Thyroid gland (tissue), 4 donors: ENCODE measurements around the gene GUCY1A1. TPM values are rescaled to one million over a fixed set of nuclear protein-coding genes. Genes with fewer than 3 reads are reported as not detected.

Experiments
- DNase-seq, 2 donors: peaks; one replicate each; pipeline ENCODE4 v3.0.0-alpha.2; 2019
- H3K27ac ChIP-seq, 3 donors: fragments of 200-600 bp; sonication (generic); 1 replicate in 2 of 3; 2 replicates in 1 of 3; pipeline ENCODE4 v1.5.1; 2016 to 2019; ENCODE audit warnings: mild to moderate bottlenecking in 1 of 3, moderate library complexity in 1 of 3
- H3K27me3 ChIP-seq: fragments of 200-600 bp; sonication (generic); one replicate; pipeline ENCODE4 v1.5.1; 2019
- H3K36me3 ChIP-seq, 2 donors: fragments of 200-600 bp; sonication (generic); one replicate each; pipeline ENCODE4 v1.5.1; 2016 to 2019
- H3K4me1 ChIP-seq, 2 donors: fragments of 200-600 bp; sonication (generic); one replicate each; pipeline ENCODE4 v1.5.1; 2017 to 2019
- H3K4me3 ChIP-seq, 3 donors: fragments of 200-600 bp; sonication (generic); replicated peaks in 1 of 3; 1 replicate in 2 of 3; 2 replicates in 1 of 3; pipeline ENCODE4 v1.5.1; 2016; ENCODE audit warnings: mild to moderate bottlenecking in 1 of 3
- H3K9me3 ChIP-seq: fragments of 200-600 bp; sonication (generic); one replicate; pipeline ENCODE4 v1.5.1; 2017
- CTCF ChIP-seq, 6 experiments: fragments of 200-600 bp in 3 of 6; fragments of 450-650 bp in 3 of 6; sonication (generic) in 3 of 6; IDR thresholded peaks; one replicate each; pipeline ENCODE4 v1.5.1; 2016 to 2019; ENCODE audit warnings: antibody characterized with exemption in 6 of 6, mild to moderate bottlenecking in 2 of 6, inconsistent platforms in 1 of 6, moderate library complexity in 1 of 6
- POLR2A ChIP-seq, 2 donors: fragments of 450-650 bp; IDR thresholded peaks; one replicate each; pipeline ENCODE4 v1.6.1; 2017; ENCODE audit warnings: antibody characterized with exemption in 2 of 2, mild to moderate bottlenecking in 2 of 2, moderate library complexity in 1 of 2
- WGBS, 2 donors: methylation state at CpG; one replicate each; pipeline ENCODE4 v1.1.5; 2017; 5-methylcytosine and 5-hydroxymethylcytosine counted together
- intact Hi-C: fragments of 100-400 bp; cut with DNase I; formaldehyde crosslinking; loops from one replicate; pipeline ENCODE4 v1.15.1; 2023
- total RNA-seq, 4 donors: library from RNA; depleted of rRNA; stranded (reverse); fragments of >200 nt; gene quantifications; one replicate each; pipeline ENCODE4 v1.2.3, GENCODE V29; 2016

Gene GUCY1A1
- total RNA-seq, 4 donors from 2014 or later, result 11.4 to 25.8 (median 17.5) TPM

GRCh38 chr4:155675709-155676429, 9.2 kb downstream of the GUCY1A1 start:
- Histone ChIP-seq H3K36me3 (no peaks in the 10 kb centered on the region), H3K27me3 (no peaks in the 10 kb centered on the region), H3K27ac (peak overlapping the region in 1 of 3 donors; percentile 1), H3K9me3 (no peaks in the 10 kb centered on the region), H3K4me3 (no peak overlapping the region), H3K4me1 (peaks cover 0 to 8% of the 10 kb centered on the region in 2 donors)
- WGBS, 2 donors, result 34 to 49% methylated on average over 2 of the region's 2 CpGs
- intact Hi-C loops, result loop anchor here (10.0 kb wide), 1 partner anchor 69 kb away; no protein-coding TSS in a partner anchor
- no peak for DNase-seq
- TF ChIP-seq POLR2A (IDR thresholded peaks at IDR 0.05) (no peak), CTCF (IDR thresholded peaks at IDR 0.05) (no peak)

GRCh38 chr4:155676430-155676825, 9.8 kb downstream of the GUCY1A1 start:
- no peak for DNase-seq
- peaks cover 0 to 8% of the 10 kb centered on the region in 2 donors for H3K4me1 ChIP-seq
- no peaks in the 10 kb centered on the region for H3K27me3 ChIP-seq
- no peak for TF ChIP-seq POLR2A (IDR thresholded peaks at IDR 0.05)
- TF ChIP-seq CTCF (IDR thresholded peaks at IDR 0.05), result no peak
- WGBS, 2 donors, result 52 to 60% methylated on average over 4 of the region's 4 CpGs
- intact Hi-C loops, result loop anchor here (10.0 kb wide), 1 partner anchor 68 kb away; no protein-coding TSS in a partner anchor
- no peaks in the 10 kb centered on the region for H3K36me3 ChIP-seq
- H3K4me3 ChIP-seq, result no peak overlapping the region
- peak overlapping the region in 2 of 3 donors; percentile 1 to 13 for H3K27ac ChIP-seq
- no peaks in the 10 kb centered on the region for H3K9me3 ChIP-seq

GRCh38 chr4:155678011-155678410, 11.4 kb downstream of the GUCY1A1 start:
- no peak overlapping the region for H3K4me3 ChIP-seq
- DNase-seq, result no peak
- H3K27ac ChIP-seq, result no peak overlapping the region
- H3K36me3 ChIP-seq, result no peaks in the 10 kb centered on the region
- peaks cover 0 to 8% of the 10 kb centered on the region in 2 donors for H3K4me1 ChIP-seq
- no peaks in the 10 kb centered on the region for H3K27me3 ChIP-seq
- TF ChIP-seq CTCF (IDR thresholded peaks at IDR 0.05), result no peak
- no peak for TF ChIP-seq POLR2A (IDR thresholded peaks at IDR 0.05)
- 92 to 98% methylated on average over 2 of the region's 2 CpGs for WGBS, 2 donors
- intact Hi-C loops, result loop anchor here (10.0 kb wide), 1 partner anchor 67 kb away; no protein-coding TSS in a partner anchor
- no peaks in the 10 kb centered on the region for H3K9me3 ChIP-seq

GRCh38 chr4:155679343-155679742, 12.7 kb downstream of the GUCY1A1 start:
- 29 to 32% methylated on average over 5 of the region's 5 CpGs for WGBS, 2 donors
- no peaks in the 10 kb centered on the region for H3K36me3 ChIP-seq
- H3K27ac ChIP-seq, result no peak overlapping the region
- peak; percentile 46 to 70 for DNase-seq
- H3K4me3 ChIP-seq, result no peak overlapping the region
- no peaks in the 10 kb centered on the region for H3K27me3 ChIP-seq
- intact Hi-C loops, result loop anchor here (10.0 kb wide), 1 partner anchor 65 kb away; no protein-coding TSS in a partner anchor
- peaks cover 0 to 8% of the 10 kb centered on the region in 2 donors for H3K4me1 ChIP-seq
- no peak for TF ChIP-seq CTCF (IDR thresholded peaks at IDR 0.05)
- no peak for TF ChIP-seq POLR2A (IDR thresholded peaks at IDR 0.05)
- H3K9me3 ChIP-seq, result no peaks in the 10 kb centered on the region

DNA sequence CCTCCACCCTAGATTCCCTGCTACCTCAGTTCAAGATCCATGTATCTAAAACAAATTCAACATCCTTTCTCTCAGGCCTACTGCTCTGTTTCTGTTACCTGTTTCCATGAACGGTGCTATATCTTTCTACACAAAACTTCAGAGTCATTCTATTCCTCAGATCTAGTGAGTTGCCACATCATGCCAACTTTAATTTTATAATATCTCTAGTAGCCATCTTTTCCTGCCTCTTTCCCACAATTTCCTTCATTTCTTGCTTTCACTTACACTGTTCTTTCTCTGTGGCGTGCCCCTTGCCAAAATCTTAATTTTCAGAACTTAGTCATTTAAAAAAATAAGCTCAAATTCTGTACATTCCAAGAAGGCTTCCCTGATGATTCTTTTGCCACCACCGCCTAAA, 15.2 kb downstream of the GUCY1A1 start:
- no peak overlapping the region for H3K4me3 ChIP-seq
- TF ChIP-seq POLR2A (IDR thresholded peaks at IDR 0.05) (no peak), CTCF (IDR thresholded peaks at IDR 0.05) (no peak)
- no peaks in the 10 kb centered on the region for H3K27me3 ChIP-seq

More for the DNA sequence above, 15.2 kb downstream of the GUCY1A1 start:
- Histone ChIP-seq H3K9me3 (no peaks in the 10 kb centered on the region), H3K27ac (no peak overlapping the region), H3K4me1 (peaks cover 0 to under 1% of the 10 kb centered on the region in 2 donors), H3K36me3 (no peaks in the 10 kb centered on the region)
- intact Hi-C loops, result no loop called here
- DNase-seq, result no peak
- WGBS, 2 donors, result 74 to 75% methylated on average over 3 of the region's 3 CpGs
